Measurements from ENCODE around the gene HOXA5.

Gene HOXA5

DNA sequence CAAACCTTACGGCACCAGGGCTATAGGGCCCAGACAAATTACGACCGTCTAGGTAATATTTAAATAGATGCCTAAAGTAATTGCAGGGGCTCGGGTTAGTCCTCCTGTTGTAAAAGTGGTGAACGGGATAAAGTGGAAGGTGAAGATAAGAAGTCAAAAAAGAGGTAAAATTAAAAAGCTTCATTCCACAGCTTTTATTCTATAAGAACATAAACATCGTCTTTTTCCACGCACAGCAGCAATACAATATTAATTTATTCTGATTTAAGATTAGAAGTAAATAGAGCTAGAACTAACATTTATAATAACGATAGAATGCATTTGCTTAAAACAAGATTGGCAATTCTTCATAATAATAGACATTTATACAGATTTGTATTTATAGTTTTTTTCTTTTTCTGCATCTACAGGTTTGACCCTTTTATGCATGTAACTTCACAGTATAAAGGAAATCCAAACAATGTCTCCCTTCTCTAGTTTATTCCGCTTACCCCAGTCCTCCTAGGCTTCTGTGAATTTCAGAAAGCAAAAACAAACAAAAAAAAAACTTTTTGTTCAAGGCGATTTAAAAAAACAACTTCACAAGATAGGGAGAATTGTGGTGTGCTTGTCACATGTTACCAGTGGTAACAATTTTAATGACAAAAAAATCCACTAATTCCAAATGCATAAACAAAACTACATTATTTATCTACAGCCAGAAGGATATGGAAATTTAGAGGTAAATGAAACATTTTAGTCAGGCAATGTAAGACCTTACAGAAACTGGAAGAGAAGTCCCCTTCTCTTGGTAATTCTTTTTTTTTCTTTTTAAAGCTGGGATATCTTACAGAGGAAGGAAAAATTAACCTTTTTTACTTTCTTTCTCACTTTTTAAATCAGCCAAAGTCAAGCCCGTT is 27.2 kb upstream of the HOXA5 start:
- DNase-seq = no peak

GRCh38 chr7:27169658-27170425 is 26.4 kb upstream of the HOXA5 start:
- no peak for DNase-seq

GRCh38 chr7:27168265-27168947 is 24.9 kb upstream of the HOXA5 start:
- no peak for DNase-seq

DNA sequence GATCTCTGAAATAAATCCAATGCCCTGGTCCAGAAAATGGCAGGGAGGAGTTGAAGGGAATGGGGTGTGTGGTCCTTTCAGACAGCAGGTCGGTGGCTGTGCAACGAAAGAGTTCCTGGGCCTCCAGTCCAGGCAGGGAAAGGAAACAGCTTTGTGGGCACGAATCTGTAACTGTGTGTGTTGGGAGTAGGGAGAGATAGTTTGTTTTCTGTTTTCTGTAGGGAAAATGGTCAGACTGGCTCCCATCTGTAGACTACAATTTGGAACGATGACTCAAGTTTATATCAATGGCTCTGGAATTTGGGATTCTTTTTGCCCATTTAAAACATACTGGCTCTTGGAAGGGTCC is 24.4 kb upstream of the HOXA5 start:
- no peak for DNase-seq

GRCh38 chr7:27166531-27167505 is 23.3 kb upstream of the HOXA5 start:
- no peak for DNase-seq

GRCh38 chr7:27165996-27166530 is 22.6 kb upstream of the HOXA5 start:
- DNase-seq = no peak

GRCh38 chr7:27165089-27165995 is 21.9 kb upstream of the HOXA5 start, which contains the start of gene HOXA9:
Gene HOXA9 (minus strand): TSS chr7:27165537. CDS start chr7:27165457, 80 bp downstream.
- DNase-seq = no peak

- no peak for DNase-seq
Measured at GRCh38 chr7:27164367-27165088, 21.0 kb upstream of the HOXA5 start.

DNA sequence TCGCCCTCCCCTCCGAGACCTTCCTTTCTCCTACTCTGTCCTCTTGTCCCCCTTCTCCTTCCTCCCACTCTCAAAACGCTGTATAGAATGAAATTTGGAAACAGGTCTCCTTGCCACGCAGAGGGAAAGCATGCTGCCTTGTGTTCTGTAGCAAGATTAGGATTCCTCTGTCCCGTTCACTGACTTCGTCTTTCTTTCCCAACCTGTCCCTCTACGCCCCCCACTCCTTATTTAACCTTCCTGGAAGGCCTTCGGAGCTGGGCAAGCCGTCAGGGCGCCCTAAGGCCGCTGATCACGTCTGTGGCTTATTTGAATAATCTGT is 20.5 kb upstream of the HOXA5 start:
- DNase-seq = no peak

GRCh38 chr7:27163288-27164044 is 20.0 kb upstream of the HOXA5 start:
- DNase-seq = no peak

DNA sequence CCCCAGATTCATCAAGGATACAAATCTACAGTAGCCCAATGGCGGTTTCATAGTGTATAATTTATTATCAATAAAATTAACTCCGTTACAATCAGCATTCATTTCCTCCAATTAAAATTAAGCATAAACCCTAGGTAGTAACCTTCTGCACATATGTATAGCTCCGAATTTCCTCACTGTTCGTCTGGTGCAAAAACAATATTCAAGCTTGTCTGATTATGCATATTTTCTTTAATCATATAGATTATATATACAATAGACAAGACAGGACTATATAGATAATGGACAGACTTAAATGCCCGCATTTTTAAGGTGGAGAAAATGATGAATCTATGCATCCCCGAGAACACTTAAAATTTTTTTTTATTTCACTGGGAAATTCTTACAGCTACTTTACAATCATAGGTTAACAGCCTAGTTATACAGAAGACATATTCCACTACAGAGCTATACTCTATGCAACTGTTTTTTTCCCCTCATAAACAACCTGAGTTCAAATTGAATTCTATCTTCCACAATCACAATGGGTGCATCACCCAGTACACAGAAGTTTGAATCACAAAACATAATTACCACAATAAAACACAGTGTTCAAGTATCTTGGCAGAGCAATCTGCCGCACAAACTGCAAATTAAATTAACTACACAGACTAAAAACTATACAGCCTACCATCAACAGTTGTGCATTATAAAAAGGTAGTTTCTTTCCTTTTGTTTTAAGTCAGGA is 19.2 kb upstream of the HOXA5 start:
- no peak for DNase-seq

DNA sequence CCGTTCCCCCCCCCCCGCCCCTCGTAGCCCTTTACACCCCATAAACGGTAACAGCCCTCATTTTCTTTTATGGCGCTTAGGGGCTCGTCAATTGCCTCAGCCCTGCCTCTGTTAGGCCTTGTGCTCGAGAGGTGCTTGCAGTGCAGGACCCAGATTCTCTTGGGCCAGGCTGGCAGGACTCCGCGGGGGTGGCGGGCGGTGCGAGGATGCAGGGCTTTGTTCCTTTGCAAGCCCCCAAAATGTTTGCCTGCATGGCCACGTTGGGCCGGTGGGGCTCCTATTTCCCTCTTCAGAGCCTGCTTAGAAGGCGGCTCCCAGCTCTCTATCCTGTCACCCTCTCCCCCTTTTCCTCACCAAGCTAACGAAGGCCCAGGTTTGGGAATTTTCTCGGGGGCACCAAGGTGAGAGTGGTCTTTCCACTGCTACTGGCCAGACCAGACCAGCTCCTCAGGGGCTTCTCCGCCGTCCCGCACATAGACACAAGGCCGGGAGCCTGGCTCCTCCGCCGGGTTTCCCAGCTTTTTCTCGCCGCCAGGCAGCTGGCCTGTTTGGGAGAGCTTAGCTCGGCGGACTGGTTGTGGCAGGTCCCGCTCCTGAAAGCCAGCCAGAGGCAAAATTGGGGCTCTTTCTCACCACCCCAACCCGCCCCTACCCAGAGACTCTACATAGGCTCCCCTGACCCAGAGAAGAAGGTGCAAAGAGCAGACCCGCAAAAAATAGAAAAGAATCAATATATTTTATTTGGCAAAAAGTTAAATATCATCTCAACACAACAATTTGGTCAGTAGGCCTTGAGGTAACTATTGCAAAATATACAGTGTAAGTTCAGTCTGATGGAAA is 18.5 kb upstream of the HOXA5 start:
- DNase-seq = no peak

GRCh38 chr7:27161214-27161720 is 17.8 kb upstream of the HOXA5 start:
- DNase-seq = no peak

GRCh38 chr7:27160546-27161213 is 17.2 kb upstream of the HOXA5 start:
- peak; percentile 87 for DNase-seq

DNA sequence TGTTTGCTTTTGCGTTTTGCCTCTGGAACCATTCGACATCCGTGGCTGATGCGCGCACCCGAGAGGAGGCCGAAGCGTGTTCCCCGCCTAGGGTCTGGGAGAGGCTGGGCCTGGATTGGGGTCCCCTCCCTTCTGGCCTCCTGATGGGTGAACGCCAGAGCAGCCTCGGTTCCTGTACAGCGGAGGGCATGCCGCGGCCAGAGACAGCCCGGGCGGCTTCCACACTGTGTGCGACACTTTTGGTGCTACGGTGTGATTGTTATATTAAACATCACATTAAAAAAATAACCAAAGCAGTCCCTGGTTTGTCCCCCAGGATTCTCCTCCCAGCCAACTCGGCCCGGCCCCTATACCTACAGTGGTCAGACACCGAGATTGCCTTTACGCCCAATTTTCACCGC is 16.7 kb upstream of the HOXA5 start:
- no peak for DNase-seq

GRCh38 chr7:27159266-27160144 is 16.0 kb upstream of the HOXA5 start:
- DNase-seq = no peak
